GM12878 (cell line): Measurements from ENCODE around the gene EXD1. TPM values are rescaled to one million over a fixed set of nuclear protein-coding genes. Genes with fewer than 3 reads are reported as not detected.
"Not testable (repeated sequence)": the region's sequence is repeated elsewhere in the genome, so short reads cannot be mapped to it uniquely, and the experiment has no call there.

Source experiments
- ATAC-seq: fragments of 200-7000 bp; cut with Tn5 transposase; 3 replicates; pipeline ENCODE4 v1.9.1; 2020; ENCODE audit warnings: mild to moderate bottlenecking, moderate library complexity
- BruUV-seq: library from RNA; stranded (reverse); fragments of 400-500 nt; replicated peaks from 2 replicates; lab custom pipeline; 2021; lab: Mats Ljungman, UMichigan
- CTCF ChIA-PET: fragments of 300-600 bp; sonication (Branson Sonifier 250); formaldehyde crosslinking; extraction: SDS; loops from one replicate; lab custom pipeline; 2021; ENCODE audit warnings: inconsistent platforms; lab: Yijun Ruan, JAX
- POLR2A ChIA-PET: fragments of 350-600 bp; formaldehyde crosslinking; extraction: SDS; loops from one replicate; lab custom pipeline; 2021; ENCODE audit warnings: inconsistent platforms; lab: Charles Lee
- RAD21 ChIA-PET: fragments of 300-600 bp; sonication (Branson Sonifier 250); formaldehyde crosslinking; loops from one replicate; lab custom pipeline; 2023; ENCODE audit warnings: antibody characterized with exemption; ENCODE audit not compliant: unreplicated experiment; lab: Charles Lee
- SMC1A ChIA-PET: fragments of 300-600 bp; sonication (Branson Sonifier 250); formaldehyde crosslinking; loops from one replicate; lab custom pipeline; 2023; ENCODE audit not compliant: unreplicated experiment, uncharacterized antibody; lab: Charles Lee
- DNase-seq: peaks from one replicate; pipeline ENCODE4 v3.0.0-alpha.2; 2011; ENCODE audit warnings: low read depth, low spot score
- FAIRE-seq: peaks from 3 replicates; lab custom pipeline; 2011; peaks lifted over from hg19 to GRCh38; lab: Jason Lieb, UNC
- H2AFZ ChIP-seq: 2 replicates; pipeline ENCODE4 v1.6.0; 2011; ENCODE audit warnings: low read depth, low read length, control low read depth; ENCODE audit not compliant: control insufficient read depth
- H3K27ac ChIP-seq: 2 replicates; pipeline ENCODE4 v1.5.1; 2011; ENCODE audit warnings: control low read depth; ENCODE audit not compliant: control insufficient read depth, insufficient read depth
- H3K27me3 ChIP-seq, 2 experiments: replicated peaks in 1 of 2; 2 replicates each; pipeline versions ENCODE4 v1.6.0 to v1.6.1; 2011; ENCODE audit warnings: low read length in 1 of 2; ENCODE audit not compliant: control insufficient read depth in 2 of 2, insufficient read depth in 2 of 2
- H3K36me3 ChIP-seq, 2 experiments: 2 replicates each; pipeline ENCODE4 v1.5.1; 2011; ENCODE audit warnings: low read length in 1 of 2; ENCODE audit not compliant: control insufficient read depth in 2 of 2, insufficient read depth in 2 of 2
- H3K4me1 ChIP-seq: 2 replicates; pipeline ENCODE4 v1.6.1; 2011; ENCODE audit warnings: mild to moderate bottlenecking, low read length, moderate library complexity, mixed read lengths; ENCODE audit not compliant: control insufficient read depth, insufficient read depth
- H3K4me2 ChIP-seq: 2 replicates; pipeline ENCODE4 v1.6.0; 2011; ENCODE audit warnings: control low read depth; ENCODE audit not compliant: control insufficient read depth, insufficient read depth
- H3K4me3 ChIP-seq: fragments of 200-600 bp; sonication (generic); 2 replicates; pipeline ENCODE4 v1.5.1; 2016
- H3K79me2 ChIP-seq: 2 replicates; pipeline ENCODE4 v1.6.0; 2011; ENCODE audit warnings: low read length; ENCODE audit not compliant: control insufficient read depth, insufficient read depth
- H3K9ac ChIP-seq: 2 replicates; pipeline ENCODE4 v1.8.0; 2011; ENCODE audit warnings: low read length, control low read depth, mixed read lengths; ENCODE audit not compliant: control insufficient read depth, insufficient read depth
- H3K9me3 ChIP-seq: replicated peaks from 3 replicates; pipeline ENCODE4 v1.5.1; 2011; ENCODE audit warnings: mild to moderate bottlenecking, low read length; ENCODE audit not compliant: control insufficient read depth, insufficient read depth
- H4K20me1 ChIP-seq: 2 replicates; pipeline ENCODE4 v1.6.0; 2011; ENCODE audit not compliant: control insufficient read depth, insufficient read depth
- WGBS: methylation state at CpG from one replicate; pipeline ENCODE4 v1.1.6; 2016; ENCODE audit warnings: low lambda C conversion rate; ENCODE audit not compliant: insufficient replicate concordance, insufficient coverage; ENCODE audit errors: missing lambda C conversion rate; 5-methylcytosine and 5-hydroxymethylcytosine counted together
- in situ Hi-C: fragments of 300-500 bp; cut with MboI; formaldehyde crosslinking; loops from 9 replicates; pipeline ENCODE4 v1.14.3; 2018; ENCODE audit warnings: mixed read lengths
- intact Hi-C: fragments of 100-400 bp; cut with micrococcal nuclease; formaldehyde crosslinking; loops from one replicate; pipeline ENCODE4 v1.14.2; 2022; ENCODE audit not compliant: unreplicated experiment
- polyA plus RNA-seq, 11 experiments: library from polyadenylated mRNA; depleted of rRNA in 4 of 11; unstranded in 6 of 11; stranded (reverse) in 5 of 11; fragments of >200 nt; fragmentation: Nextera tagmentation in 4 of 11; fragmentation: Illumina TruSeq in 1 of 11; extraction: Ambion mirVana in 4 of 11; extraction: Trizol in 1 of 11; gene quantifications; 1 replicate in 1 of 11; 2 replicates in 10 of 11; pipeline versions ENCODE4 v1.2.1 to v1.2.3, GENCODE V29; 2011 to 2016; ENCODE audit warnings: inconsistent platforms in 2 of 11, missing spikeins in 2 of 11, low read depth in 1 of 11
- total RNA-seq, 4 experiments: library from RNA; depleted of rRNA in 3 of 4; stranded (reverse); fragments of >200 nt in 3 of 4; fragmentation: Illumina TruSeq in 1 of 4; extraction: Trizol in 1 of 4; gene quantifications; 2 replicates each; pipeline versions ENCODE4 v1.2.1 to v1.2.3, GENCODE V29; 2013 to 2021
- TF ChIP-seq, protein P1 (sequence below): IDR thresholded peaks from 2 replicates; pipeline ENCODE4 v1.6.1; 2011; ENCODE audit warnings: borderline replicate concordance, low read depth, mild to moderate bottlenecking, moderate library complexity, low read length; ENCODE audit not compliant: insufficient read depth, poor library complexity, severe bottlenecking
- TF ChIP-seq, protein P2 (sequence below): IDR thresholded peaks from 2 replicates; pipeline ENCODE4 v1.6.1; 2012; ENCODE audit warnings: low read depth, low read length, improper control_type of control experiment

The EXD1 gene
- total and polyA plus RNA-seq, 10 of the 15 experiments (the other 5 are each of a cell fraction or from before 2014, with no cell fraction given): 0.19 TPM; not detected in 9

DNA sequence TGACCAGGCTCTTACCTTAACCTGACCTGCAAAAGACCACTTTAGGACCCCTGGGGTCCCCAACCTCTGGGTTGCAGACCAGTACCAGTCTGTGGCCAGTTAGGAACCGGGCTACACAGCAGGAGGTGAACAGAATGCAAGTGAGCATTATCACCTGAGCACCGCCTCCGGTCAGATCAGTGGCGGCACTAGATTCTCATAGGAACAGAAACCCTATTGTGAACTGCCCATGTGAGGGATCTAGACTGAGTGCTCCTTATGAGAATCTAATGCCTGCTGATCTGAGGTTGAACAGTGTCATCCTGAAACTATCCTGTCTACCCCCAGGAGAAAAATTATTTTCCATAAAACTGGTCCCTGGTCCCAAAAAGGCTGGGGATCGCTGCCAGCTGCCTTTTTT lies 20.9 kb upstream of the EXD1 start:
- TF ChIP-seq, protein P1, sequence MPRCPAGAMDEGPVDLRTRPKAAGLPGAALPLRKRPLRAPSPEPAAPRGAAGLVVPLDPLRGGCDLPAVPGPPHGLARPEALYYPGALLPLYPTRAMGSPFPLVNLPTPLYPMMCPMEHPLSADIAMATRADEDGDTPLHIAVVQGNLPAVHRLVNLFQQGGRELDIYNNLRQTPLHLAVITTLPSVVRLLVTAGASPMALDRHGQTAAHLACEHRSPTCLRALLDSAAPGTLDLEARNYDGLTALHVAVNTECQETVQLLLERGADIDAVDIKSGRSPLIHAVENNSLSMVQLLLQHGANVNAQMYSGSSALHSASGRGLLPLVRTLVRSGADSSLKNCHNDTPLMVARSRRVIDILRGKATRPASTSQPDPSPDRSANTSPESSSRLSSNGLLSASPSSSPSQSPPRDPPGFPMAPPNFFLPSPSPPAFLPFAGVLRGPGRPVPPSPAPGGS: no peak
- TF ChIP-seq, protein P2, sequence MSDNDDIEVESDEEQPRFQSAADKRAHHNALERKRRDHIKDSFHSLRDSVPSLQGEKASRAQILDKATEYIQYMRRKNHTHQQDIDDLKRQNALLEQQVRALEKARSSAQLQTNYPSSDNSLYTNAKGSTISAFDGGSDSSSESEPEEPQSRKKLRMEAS: no peak
- TF ChIP-seq, all 136 proteins: peak for 0
- no peaks in the 10 kb centered on the region; a peak in 1 of 4 replicates for H3K36me3 ChIP-seq
- H4K20me1 ChIP-seq: no peaks in the 10 kb centered on the region
- ChIA-PET CTCF (interaction anchor here (0.7 kb wide), 1 partner anchor 17 kb away, joined by 3 read pairs; no protein-coding TSS in a partner anchor), POLR2A (no interaction called here), RAD21 (no interaction called here), SMC1A (no interaction called here)
- no peaks in the 10 kb centered on the region for H3K9me3 ChIP-seq
- no peak overlapping the region for H2AFZ ChIP-seq
- 88% methylated on average over 5 of the region's 5 CpGs for WGBS
- no peaks in the 10 kb centered on the region for H3K4me1 ChIP-seq
- H3K4me3 ChIP-seq: no peak overlapping the region
- no TSS peak for BruUV-seq
- no peak for ATAC-seq
- no peak overlapping the region for H3K4me2 ChIP-seq
- no peaks in the 10 kb centered on the region for H3K79me2 ChIP-seq
- FAIRE-seq: no peak
- intact Hi-C loops (no loop called here), in situ Hi-C loops (no loop called here)
- no peak for DNase-seq
- H3K27ac ChIP-seq: no peak overlapping the region
- no peaks in the 10 kb centered on the region for H3K27me3 ChIP-seq
- H3K9ac ChIP-seq: no peak overlapping the region

DNA sequence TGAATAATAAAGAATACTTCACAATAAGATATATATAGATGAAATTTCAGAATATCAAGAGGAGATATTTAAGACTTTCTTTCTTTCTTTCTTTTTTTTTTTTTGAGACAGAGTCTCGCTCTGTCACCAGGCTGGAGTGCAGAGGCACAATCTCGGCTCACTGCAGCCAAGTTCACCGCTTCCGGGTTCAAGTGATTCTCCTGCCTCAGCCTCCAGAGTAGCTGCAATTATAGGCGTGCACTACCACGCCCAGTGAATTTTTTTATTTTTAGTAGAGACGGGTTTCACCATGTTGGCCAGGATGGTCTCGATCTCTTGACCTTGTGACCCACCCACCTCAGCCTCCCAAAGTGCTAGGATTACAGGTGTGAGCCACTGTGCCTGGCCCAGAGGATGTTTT lies 20.2 kb upstream of the EXD1 start:
- in situ Hi-C loops, H3K9me3 ChIP-seq, DNase-seq, H4K20me1 ChIP-seq, BruUV-seq, intact Hi-C loops, H3K79me2 ChIP-seq, H3K4me1 ChIP-seq, SMC1A ChIA-PET, H3K4me2 ChIP-seq, H3K36me3 ChIP-seq, ATAC-seq, H3K27me3 ChIP-seq, FAIRE-seq, H2AFZ ChIP-seq, H3K9ac ChIP-seq, H3K4me3 ChIP-seq, H3K27ac ChIP-seq, POLR2A ChIA-PET: not testable (repeated sequence)
- ChIA-PET CTCF (interaction anchor here (0.7 kb wide), 1 partner anchor 18 kb away, joined by 3 read pairs; no protein-coding TSS in a partner anchor), RAD21 (interaction anchor here (0.7 kb wide), 1 partner anchor 82 kb away, joined by 4 read pairs; the partner anchor contains the start of gene OIP5)
- 88% methylated on average over 7 of the region's 8 CpGs for WGBS
